Activated CD4-positive, CD25-positive, alpha-beta regulatory T cell treated with anti-CD3 and anti-CD28 coated beads, Interleukin-2, amount 50 U/mL, for 72 hours (primary cell): ENCODE data around the gene ARF4.
A peak's percentile ranks its signal among the peaks of the same experiment; 100 is the strongest.
"Not testable (repeated sequence)": the region's sequence is repeated elsewhere in the genome, so short reads cannot be mapped to it uniquely, and the experiment has no call there.

Experiments
- DNase-seq: peaks from one replicate; pipeline ENCODE4 v3.0.0; 2021

The ARF4 gene

GRCh38 chr3:57597127-57597923, at the start of gene ARF4:
TSS of gene ARF4 (minus strand) at chr3:57597344. CDS start at chr3:57597140, 204 bp downstream.
- DNase-seq: peak; percentile 99

- no peak for DNase-seq
Observed at GRCh38 chr3:57646723-57647122, 49.6 kb upstream of the ARF4 start.

- no peak for DNase-seq
Observed at GRCh38 chr3:57644740-57645139, 47.6 kb upstream of the ARF4 start.

- no peak for DNase-seq
Observed at GRCh38 chr3:57637391-57637790, 40.2 kb upstream of the ARF4 start.

GRCh38 chr3:57634259-57634658, 37.1 kb upstream of the ARF4 start:
- DNase-seq: not testable (repeated sequence)

- no peak for DNase-seq
Observed at GRCh38 chr3:57627976-57628375, 30.8 kb upstream of the ARF4 start.

GRCh38 chr3:57624801-57625200, 27.7 kb upstream of the ARF4 start:
- DNase-seq: no peak

- DNase-seq: no peak
Observed at GRCh38 chr3:57622362-57622761, 25.2 kb upstream of the ARF4 start.

- no peak for DNase-seq
Observed at GRCh38 chr3:57617739-57618138, 20.6 kb upstream of the ARF4 start.

GRCh38 chr3:57616233-57616632, 19.1 kb upstream of the ARF4 start:
- DNase-seq: no peak

GRCh38 chr3:57611870-57612269, 14.7 kb upstream of the ARF4 start:
- not testable (repeated sequence) for DNase-seq

GRCh38 chr3:57605683-57606082, 8.5 kb upstream of the ARF4 start:
- no peak for DNase-seq

GRCh38 chr3:57604971-57605370, 7.8 kb upstream of the ARF4 start:
- DNase-seq: no peak

GRCh38 chr3:57600195-57600594, 3.1 kb upstream of the ARF4 start:
- no peak for DNase-seq

GRCh38 chr3:57598765-57599360, 1.7 kb upstream of the ARF4 start:
- DNase-seq: no peak

GRCh38 chr3:57596495-57597126, 533 bp downstream of the ARF4 start:
- DNase-seq: peak; percentile 59

- no peak for DNase-seq
Observed at GRCh38 chr3:57594576-57594975, 2.6 kb downstream of the ARF4 start.

- DNase-seq: no peak
Observed at GRCh38 chr3:57594144-57594543, 3.0 kb downstream of the ARF4 start.

GRCh38 chr3:57592306-57592705, 4.8 kb downstream of the ARF4 start:
- DNase-seq: no peak

GRCh38 chr3:57587905-57588304, 9.2 kb downstream of the ARF4 start:
- DNase-seq: no peak

GRCh38 chr3:57586778-57587177, 10.4 kb downstream of the ARF4 start:
- no peak for DNase-seq

- DNase-seq: no peak
Observed at GRCh38 chr3:57583544-57583943, 13.6 kb downstream of the ARF4 start.

- DNase-seq: no peak
Observed at GRCh38 chr3:57582474-57583168, 14.5 kb downstream of the ARF4 start.

- DNase-seq: no peak
Observed at GRCh38 chr3:57577801-57578200, 19.3 kb downstream of the ARF4 start.
